Hepatocyte (in vitro differentiated cells): ENCODE data around the gene CALHM1.
"Not testable (repeated sequence)": the region's sequence is repeated elsewhere in the genome, so short reads cannot be mapped to it uniquely, and the experiment has no call there.

Source experiments
- EZH2 ChIP-seq: fragments of 200-600 bp; sonication (generic); IDR thresholded peaks from 2 replicates; pipeline ENCODE4 v1.6.1; 2016; ENCODE audit warnings: antibody characterized with exemption, mild to moderate bottlenecking, borderline replicate concordance
- EZH2phosphoT487 ChIP-seq: fragments of 200-600 bp; sonication (generic); IDR thresholded peaks from one replicate; pipeline ENCODE4 v1.6.1; 2018; ENCODE audit warnings: antibody characterized with exemption, mild to moderate bottlenecking, low read depth, moderate library complexity; ENCODE audit not compliant: unreplicated experiment, severe bottlenecking
- TF ChIP-seq, protein P1 (sequence below): fragments of 200-600 bp; sonication (generic); IDR thresholded peaks from 2 replicates; pipeline ENCODE4 v1.5.1; 2016; ENCODE audit warnings: antibody characterized with exemption, mild to moderate bottlenecking; ENCODE audit not compliant: poor library complexity

- TF ChIP-seq, protein P1, sequence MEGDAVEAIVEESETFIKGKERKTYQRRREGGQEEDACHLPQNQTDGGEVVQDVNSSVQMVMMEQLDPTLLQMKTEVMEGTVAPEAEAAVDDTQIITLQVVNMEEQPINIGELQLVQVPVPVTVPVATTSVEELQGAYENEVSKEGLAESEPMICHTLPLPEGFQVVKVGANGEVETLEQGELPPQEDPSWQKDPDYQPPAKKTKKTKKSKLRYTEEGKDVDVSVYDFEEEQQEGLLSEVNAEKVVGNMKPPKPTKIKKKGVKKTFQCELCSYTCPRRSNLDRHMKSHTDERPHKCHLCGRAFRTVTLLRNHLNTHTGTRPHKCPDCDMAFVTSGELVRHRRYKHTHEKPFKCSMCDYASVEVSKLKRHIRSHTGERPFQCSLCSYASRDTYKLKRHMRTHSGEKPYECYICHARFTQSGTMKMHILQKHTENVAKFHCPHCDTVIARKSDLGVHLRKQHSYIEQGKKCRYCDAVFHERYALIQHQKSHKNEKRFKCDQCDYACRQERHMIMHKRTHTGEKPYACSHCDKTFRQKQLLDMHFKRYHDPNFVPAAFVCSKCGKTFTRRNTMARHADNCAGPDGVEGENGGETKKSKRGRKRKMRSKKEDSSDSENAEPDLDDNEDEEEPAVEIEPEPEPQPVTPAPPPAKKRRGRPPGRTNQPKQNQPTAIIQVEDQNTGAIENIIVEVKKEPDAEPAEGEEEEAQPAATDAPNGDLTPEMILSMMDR, result not testable (repeated sequence)
- TF ChIP-seq EZH2phosphoT487, EZH2: not testable (repeated sequence)
These were observed 28.1 kb upstream of the CALHM1 start for GRCh38 chr10:103486635-103487409.
